HG03196 (cell line): Measurements from ENCODE around the gene GPR32.
"Not testable (repeated sequence)": the region's sequence is repeated elsewhere in the genome, so short reads cannot be mapped to it uniquely, and the experiment has no call there.

Experiments
- ATAC-seq: cut with Tn5 transposase; IDR thresholded peaks from one replicate; pipeline ENCODE4 v1.9.1; 2021; ENCODE audit not compliant: unreplicated experiment

The GPR32 gene

DNA sequence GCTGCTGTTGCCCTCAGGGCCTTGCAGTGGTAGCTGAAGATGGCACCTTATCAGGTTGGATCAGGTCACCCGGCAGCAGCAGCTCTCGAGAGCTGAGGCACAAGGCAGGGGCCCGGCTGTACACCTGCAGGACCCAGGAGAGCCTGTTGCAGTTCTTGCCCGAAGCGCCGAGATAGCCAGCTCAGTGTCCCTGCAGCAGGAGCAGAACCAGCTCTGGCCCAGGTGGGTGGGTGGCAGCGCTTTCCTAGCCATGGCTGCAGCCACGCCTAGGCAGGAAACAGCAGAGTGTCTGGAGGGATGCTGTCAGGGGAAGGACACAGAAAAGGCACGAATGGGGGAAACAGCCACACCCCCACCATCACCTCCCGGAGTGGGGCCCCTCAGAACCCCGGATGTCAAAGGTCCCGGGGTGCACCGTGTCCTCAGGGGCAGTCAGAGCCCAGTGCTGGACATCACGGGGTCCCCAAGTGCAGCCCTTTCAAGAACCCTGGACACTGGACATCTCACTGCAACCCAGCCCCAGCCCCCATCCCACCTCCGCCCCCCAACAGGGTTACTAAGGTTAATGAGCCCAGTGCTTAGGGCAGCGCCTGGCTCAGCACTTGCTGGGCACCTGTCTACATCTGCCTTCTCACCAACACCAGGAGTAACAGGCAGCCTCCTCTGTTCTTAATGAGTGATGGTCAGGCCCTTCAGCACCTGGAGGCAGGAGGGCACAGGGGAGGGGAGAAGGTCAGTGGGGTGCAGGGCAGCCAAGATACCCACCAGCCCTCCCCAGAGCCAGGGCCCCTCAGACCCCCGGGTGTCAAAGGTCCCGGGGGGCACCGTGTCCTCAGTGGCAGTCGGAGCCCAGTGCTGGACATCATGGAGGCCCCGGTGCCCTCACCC, 28.6 kb downstream of the GPR32 start:
- ATAC-seq: no peak

DNA sequence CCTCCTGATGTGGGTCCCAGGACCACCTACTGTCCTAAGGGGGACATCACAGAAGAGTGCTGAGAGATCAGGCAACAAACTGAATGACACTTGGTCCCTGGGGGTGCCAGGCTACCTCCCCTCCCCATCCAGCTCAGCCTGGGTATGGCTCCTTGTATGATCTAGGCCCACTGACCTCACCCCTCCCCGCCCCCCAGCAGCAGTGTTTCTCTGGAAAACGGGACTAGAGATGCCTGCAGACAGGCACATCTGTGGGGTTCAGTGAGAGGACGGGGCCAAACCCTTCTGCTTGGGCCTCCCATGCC, 29.2 kb downstream of the GPR32 start:
- ATAC-seq: no peak

DNA sequence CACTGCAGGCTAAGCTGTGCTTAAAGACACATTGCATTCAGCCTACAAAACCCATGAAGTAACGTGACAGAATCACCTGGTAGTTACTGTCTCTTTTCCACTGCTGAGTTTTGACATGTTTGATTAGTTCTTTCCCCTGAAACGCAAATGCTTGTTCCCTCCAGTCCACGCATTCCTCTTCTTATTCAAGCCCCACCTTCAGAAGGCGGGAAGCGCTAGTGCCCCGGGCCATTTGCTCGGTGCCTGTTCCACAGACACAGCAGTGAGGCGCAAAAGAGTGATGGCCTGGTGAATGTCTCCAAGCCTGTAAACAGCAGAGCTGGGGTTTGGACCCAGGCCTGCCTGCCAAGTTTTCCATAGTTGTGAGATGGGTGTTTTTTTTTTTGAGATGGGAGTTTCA, 30.8 kb downstream of the GPR32 start:
- ATAC-seq: no peak

DNA sequence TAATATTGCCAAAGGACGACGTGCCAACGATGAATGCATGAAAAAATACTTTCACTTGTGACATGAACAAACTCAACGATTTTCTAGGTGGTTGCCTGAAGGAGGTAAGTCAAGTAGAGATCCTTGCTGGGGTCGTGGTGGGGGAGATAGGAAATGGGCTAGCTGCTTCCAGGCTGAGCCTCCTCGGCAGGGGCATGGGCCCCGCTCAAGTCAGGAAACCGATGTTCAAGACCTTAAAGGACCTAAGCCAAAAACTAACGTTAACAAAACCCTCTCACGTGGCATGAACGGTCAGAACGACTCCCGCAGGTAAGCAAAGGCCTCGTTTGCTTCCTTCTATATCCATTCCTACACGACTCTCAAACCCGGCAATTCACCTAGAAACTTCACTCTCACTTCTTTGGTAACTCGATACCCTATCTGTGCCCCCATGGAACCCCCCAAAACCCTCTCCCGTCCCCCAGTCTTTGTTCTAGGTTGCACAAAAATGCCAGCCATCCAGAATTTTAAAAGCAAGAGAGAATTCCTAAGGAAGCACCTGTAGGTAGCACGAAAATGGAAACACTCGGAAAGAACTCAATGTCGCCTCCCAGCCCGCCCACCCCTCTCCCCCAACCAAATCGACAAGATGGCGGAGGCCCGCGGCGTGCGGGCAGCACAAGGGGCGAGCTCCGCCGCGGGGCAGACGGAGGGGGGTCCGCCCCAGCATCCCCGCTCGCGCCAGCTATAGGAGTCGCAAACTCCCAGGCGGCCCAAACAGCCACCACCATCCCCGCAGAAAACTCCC, 33.6 kb downstream of the GPR32 start:
- peak; percentile 9 for ATAC-seq

DNA sequence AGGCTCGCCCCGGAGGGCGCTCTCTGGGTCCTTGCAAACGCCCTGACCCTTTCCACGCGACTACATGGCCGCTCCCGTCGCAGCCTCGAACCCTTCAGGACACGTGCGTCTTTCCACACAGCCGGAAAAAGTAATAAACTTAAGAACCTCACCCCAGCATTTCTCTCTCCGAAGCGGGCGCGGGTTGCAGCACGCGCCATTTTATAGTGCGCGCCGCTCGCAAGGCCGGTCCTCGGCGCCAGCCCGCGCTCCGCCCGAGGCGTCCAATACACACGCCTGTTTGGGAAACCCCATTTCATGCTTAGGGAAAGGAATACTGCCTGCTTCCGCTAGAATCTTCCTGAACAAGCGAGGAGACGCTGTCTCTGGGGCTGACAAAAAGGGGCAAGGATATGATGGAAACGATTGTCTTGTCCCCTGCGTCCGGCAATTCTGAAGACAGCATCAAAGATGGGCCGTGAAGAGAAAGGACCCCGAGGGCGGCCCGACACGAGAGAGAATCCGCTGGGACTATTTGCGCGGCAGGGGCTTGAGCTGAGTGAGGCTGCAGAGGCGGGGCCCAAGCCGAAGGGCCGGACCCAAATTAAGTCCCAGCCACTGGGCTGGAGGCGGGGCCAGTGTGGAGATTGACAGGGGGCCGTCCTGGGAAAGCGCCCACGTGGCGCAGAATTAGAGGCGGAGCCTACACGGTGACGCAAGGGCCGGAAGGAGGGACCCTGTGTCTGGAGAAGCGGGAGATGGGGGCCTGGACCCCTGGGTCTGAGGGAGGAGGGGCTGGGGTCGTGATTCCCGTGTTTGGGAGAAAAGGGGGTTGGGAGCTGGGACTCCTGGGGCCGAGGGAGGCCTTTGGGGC, 34.4 kb downstream of the GPR32 start:
- ATAC-seq: peak; percentile 96

DNA sequence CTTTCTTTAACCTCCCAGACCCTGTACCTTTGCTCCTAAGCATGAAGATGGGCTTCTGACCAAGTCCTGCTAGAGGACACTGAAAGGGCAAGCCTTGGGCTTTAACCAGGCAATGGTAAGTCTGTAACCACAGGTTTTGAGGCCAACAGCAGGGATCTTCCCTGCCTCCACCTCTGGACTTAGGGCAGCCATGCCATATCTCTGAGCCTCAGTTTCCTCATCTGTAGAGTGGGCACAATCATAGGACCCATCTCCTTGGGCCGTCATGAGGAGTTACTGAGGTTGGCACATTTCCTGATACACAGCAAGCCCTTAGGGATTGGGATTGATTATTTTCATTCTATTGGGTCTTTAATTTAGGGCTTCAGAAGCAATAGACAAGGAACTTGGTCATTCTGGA, 38.6 kb downstream of the GPR32 start:
- ATAC-seq: no peak

DNA sequence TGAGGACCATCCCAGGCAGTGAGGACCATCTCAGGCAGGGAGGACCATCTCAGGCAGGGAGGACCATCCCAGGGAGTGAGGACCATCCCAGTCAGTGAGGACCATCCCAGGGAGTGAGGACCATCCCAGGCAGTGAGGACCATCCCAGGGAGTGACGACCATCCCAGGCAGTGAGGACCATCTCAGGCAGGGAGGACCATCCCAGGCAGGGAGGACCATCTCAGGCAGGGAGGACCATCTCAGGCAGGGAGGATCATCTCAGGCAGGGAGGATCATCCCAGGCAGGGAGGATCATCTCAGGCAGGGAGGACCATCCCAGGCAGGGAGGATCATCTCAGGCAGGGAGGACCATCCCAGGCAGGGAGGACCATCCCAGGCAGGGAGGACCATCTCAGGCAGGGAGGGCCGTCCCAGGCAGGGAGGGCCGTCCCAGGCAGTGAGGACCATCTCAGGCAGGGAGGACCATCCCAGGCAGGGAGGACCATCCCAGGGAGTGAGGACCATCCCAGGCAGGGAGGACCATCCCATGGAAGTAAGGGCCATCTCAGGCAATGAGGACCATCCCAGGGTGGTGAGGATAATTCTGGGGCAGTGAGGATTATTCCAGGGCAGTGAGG, 41.5 kb downstream of the GPR32 start:
- not testable (repeated sequence) for ATAC-seq

DNA sequence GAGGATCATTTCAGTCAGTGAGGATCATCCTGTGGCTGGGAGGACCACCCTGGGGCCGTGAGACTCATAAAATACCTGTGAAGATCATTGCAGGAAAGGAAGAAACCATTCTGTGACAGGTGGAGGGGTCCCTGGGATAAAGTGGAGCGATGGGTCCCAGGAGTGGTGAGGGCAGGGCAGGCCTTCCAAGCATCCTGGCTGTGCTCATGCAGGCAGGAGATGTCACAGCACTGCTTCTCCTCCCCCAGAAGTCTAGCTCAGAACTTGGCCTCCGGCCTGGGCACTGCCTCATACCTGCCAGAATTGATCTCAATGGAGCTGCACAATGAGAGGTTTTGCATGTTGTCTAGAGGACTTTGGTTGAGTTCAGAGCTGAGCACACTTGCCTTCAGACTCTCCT, 42.2 kb downstream of the GPR32 start:
- ATAC-seq: no peak

DNA sequence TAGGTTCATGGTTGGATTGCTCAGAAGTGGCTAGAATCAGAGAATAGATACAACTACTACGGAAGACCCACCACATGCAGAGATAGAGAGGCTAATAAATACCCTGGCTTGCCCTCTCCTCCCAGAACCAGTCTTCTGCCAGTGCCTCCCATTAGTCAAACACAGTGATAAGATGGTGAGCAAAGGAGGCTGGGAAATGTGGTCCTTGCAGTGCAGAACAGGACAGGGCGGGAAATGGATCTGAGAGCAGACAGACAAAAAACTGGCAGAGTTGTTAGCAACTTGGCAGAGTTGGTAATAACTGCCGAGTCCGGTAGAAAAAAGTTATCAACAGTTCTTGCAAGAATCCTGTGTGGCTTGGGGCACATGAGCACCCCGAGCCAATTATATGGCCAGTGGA, 44.6 kb downstream of the GPR32 start:
- no peak for ATAC-seq

DNA sequence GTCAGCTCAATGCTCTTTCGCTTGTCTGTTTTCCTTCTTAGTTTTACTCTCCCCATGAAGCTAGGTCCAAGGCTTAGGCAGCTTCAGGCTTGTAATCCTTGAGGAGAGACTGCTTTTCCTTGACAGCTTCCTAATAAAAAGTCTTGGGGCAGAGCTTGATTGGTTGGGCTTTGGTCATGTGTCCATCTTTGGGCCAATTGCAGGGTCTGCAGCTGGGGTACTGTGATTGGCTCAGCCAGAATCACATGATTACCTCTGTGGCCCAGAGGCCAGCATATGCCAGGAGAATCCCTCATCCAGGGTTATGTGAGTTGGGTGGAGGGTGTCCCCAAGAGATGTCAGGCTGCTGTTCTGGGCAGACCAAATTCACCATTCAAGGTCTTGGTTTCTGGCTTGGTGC, 45.2 kb downstream of the GPR32 start:
- no peak for ATAC-seq

DNA sequence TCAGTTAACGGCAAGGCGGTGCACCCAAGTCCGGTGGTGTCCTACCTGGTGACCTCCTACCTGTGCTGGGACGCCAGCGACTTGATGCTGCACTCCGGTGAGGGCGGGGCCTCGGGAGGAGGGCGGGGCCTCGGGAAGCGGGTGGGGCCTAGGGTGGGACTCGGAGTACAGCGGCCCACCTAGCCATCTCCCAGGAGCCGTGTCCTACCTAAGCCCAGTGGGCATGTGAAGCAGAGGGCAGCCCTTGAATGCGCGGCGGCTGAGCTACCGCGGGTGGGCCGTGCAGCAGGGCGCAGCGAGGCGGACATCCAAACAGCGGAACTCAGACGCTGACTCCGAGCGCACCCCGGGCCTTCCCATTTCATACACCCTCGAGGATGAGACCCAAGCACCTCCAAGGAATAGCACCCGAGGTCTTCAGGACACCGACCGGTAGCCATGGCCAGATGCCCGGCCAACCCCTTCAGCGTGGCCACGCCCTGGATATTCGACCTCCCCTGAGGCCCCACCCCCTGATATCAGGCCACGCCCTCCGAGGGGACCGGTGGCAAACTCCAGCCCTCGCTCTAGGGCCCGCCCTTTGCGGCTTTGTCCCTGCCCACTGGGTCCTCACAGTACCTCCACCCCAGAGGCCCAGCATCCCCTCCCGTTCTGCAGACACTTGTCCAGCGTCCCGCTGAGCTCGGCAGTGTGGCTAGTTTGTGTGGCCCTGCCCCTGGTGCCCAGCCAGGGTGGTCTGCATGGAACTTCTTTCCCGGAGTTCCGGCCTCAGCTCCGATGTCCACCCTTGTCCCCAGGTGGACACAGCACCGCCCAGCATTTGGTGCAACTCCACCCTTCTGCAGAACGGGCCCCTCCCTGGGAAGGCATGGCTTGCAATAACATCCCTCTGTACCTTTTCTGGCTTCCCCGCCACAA, 47.9 kb downstream of the GPR32 start:
- ATAC-seq: peak; percentile 53

DNA sequence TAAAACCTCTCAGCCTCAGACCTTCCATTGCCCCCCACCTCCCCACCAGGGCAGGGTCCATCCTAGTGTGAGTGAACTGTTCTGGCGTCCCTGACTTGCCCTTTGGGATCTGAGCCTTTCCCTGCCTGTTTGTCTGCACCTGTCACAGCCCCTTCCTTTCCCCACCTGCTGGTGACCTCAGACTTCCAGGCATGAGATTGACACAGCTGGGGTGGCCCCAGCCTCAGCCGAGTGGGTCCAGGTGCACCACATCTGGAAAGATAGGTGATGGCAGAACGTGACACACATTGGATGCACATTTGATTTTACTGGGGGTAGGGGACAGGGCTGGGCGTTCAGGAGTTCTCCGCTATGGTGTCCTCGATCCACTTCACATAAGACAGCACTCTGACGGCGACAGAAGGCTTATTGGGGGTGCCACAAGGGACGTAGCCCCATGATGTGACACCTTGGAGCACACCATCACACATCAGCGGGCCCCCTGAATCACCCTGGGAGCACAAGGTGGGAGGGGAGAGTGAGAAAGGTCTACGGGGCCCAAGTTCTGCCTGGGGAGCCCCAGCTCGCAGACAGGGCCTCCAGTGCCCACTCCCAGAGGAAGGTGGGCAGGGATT, 48.7 kb downstream of the GPR32 start:
- no peak for ATAC-seq

DNA sequence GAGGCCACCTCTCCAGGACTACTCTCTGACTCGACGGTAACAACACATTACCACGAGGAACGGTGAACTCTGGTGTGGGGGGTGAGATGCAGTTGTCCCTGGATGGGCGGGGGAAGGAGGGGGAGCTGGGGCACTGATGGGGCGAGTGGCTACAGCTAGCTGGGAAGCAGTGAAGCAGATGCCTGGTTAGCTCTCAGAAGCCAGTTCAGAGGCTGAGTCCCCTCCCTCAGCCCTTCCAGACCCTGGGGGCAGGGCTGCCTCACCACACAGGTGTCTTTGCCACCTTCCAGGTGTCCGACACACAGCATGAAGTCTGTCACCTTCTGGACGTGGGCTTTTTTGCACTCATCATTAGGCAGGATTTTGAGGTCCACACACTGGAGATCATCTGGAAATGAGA, 49.4 kb downstream of the GPR32 start:
- no peak for ATAC-seq

DNA sequence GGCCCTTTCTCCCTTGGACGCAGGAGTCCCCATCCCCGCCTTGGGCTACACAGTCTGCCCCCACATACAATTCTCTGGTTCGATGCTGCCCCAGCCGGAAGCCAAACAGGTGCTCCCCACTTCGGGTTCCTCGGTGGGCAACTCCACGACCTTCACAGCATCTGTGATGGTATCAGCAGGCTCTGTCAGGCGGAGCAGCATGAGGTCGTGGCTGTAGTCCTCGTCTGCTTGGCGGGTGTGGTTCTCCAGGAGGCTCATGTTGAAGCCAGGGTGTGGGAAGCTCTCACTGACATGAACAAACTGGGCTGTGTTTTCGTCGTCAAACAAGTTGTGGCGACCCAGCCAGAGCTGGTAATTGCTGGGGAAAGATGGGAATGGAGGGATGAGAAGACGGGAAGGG, 49.8 kb downstream of the GPR32 start:
- no peak for ATAC-seq

DNA sequence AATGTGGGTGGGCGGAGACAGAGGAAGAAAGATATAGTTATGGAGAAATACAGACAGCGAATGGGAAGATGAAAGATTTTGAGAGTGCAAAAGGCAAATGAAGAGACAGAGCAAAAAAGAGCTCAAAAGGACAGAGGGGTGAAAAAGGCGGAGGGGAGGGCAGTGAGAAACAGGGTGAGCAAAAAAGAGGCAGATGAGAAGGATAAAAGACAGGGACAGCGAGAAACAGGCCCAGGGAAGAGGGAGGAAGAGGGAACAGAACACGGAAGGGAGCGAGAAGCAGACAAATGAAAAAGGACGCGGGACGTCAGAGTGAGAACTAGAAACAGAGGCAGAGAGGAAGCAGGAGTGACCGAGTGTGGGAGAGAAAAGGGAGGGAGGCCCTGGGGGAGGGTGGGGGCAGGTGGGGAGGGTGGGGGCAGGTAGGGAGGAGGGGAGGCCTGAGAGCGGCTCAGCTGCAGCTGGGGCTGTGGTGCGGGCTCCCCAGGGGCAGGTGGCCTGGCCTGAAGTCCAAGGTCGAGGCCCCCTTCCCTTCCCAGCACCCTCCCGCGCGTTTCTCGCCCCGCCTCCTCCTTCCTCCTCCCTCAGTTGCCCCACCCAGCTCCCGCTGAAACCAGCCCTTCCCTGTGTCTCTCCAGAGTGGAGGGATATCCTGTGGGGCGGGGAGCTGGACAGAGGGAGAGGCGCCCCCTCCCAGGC, 50.4 kb downstream of the GPR32 start:
- no peak for ATAC-seq

DNA sequence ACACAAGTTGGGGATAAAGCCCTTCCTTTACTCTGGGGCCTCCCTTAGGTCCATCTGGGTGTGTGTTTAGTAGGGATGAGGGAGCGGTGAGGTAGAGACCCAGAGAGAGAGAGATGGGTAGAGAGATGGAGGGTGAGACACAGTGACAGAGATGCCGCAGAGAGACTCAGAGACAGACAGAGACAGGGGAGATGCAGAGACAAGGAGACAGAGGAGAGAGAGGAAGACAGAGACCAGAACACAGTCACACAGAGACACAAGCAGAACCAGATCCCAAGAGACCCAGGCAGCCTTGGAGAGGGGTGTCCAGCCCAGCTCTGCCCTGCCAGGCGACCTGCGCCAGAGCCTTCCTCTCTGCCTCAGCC, 51.0 kb downstream of the GPR32 start:
- no peak for ATAC-seq
